ENCODE data around the gene AADAC. TPM values are rescaled to one million over a fixed set of nuclear protein-coding genes. Genes with fewer than 3 reads are reported as not detected.

The AADAC gene
- total RNA-seq, 4 donors from 2014 or later, result 6.2 to 16.6 (median 10.7) TPM

GRCh38 chr3:151837057-151837456 is 23.1 kb downstream of the AADAC start:
- 33 to 34% methylated on average over 4 of the region's 4 CpGs for whole genome bisulfite sequencing, 2 donors
- peak in 1 of 2 donors; percentile 28 for DNase-seq (ENCODE audit: low spot score in 2 of 2)
- intact Hi-C loops (cut with DNase I; ENCODE audit: low total_unique reads), result no loop called here
- H3K4me3 ChIP-seq (ENCODE audit: low read depth, poor library complexity, severe bottlenecking), result no peak overlapping the region
- no peak for TF ChIP-seq CTCF (IDR thresholded peaks at IDR 0.05)
- TF ChIP-seq POLR2A (IDR thresholded peaks at IDR 0.05), result no peak

- WGBS, 2 donors, result 50 to 55% methylated on average over 19 of the region's 19 CpGs
- no peak for TF ChIP-seq POLR2A (IDR thresholded peaks at IDR 0.05)
- TF ChIP-seq CTCF (IDR thresholded peaks at IDR 0.05), result peak in 1 of 3 donors; percentile 52
- no peak overlapping the region for H3K4me3 ChIP-seq (ENCODE audit: low read depth, poor library complexity, severe bottlenecking)
- intact Hi-C loops (cut with DNase I; ENCODE audit: low total_unique reads), result no loop called here
- DNase-seq (ENCODE audit: low spot score in 2 of 2), result peak in 1 of 2 donors; percentile 49
These were observed 24.8 kb downstream of the AADAC start for GRCh38 chr3:151838574-151839312.

- TF ChIP-seq CTCF (IDR thresholded peaks at IDR 0.05) (no peak), POLR2A (IDR thresholded peaks at IDR 0.05) (no peak)
- DNase-seq (ENCODE audit: low spot score in 2 of 2), result no peak
- no peak overlapping the region for H3K4me3 ChIP-seq (ENCODE audit: low read depth, poor library complexity, severe bottlenecking)
- WGBS, 2 donors, result 90 to 92% methylated on average over 1 of the region's 1 CpG
- intact Hi-C loops (cut with DNase I; ENCODE audit: low total_unique reads), result no loop called here
These were observed 25.4 kb downstream of the AADAC start for GRCh38 chr3:151839313-151839631.

- intact Hi-C loops (cut with DNase I; ENCODE audit: low total_unique reads), result no loop called here
- no peak overlapping the region for H3K4me3 ChIP-seq (ENCODE audit: low read depth, poor library complexity, severe bottlenecking)
These were observed 27.9 kb downstream of the AADAC start for GRCh38 chr3:151841801-151842200.

GRCh38 chr3:151843275-151843674 is 29.4 kb downstream of the AADAC start:
- TF ChIP-seq CTCF (IDR thresholded peaks at IDR 0.05), result no peak
- no peak for TF ChIP-seq POLR2A (IDR thresholded peaks at IDR 0.05)
- H3K4me3 ChIP-seq (ENCODE audit: low read depth, poor library complexity, severe bottlenecking), result no peak overlapping the region
- DNase-seq (ENCODE audit: low spot score in 2 of 2), result no peak
- 55 to 61% methylated on average over 1 of the region's 1 CpG for WGBS, 2 donors
- intact Hi-C loops (cut with DNase I; ENCODE audit: low total_unique reads), result no loop called here

More at GRCh38 chr3:151841801-151842200, 27.9 kb downstream of the AADAC start:
- WGBS, 2 donors, result 88 to 89% methylated on average over 6 of the region's 6 CpGs
- TF ChIP-seq CTCF (IDR thresholded peaks at IDR 0.05), result no peak
- no peak for TF ChIP-seq POLR2A (IDR thresholded peaks at IDR 0.05)
- no peak for DNase-seq (ENCODE audit: low spot score in 2 of 2)

Data from lower leg skin (tissue), 4 donors.